Frontal cortex (tissue), 4 donors: Measurements from ENCODE around the gene TAF1B. TPM values are rescaled to one million over a fixed set of nuclear protein-coding genes. Genes with fewer than 3 reads are reported as not detected.

Experiments used
- DNase-seq, 2 donors: peaks; one replicate each; pipeline ENCODE4 v3.0.0; 2012; ENCODE audit warnings: low spot score in 2 of 2
- FAIRE-seq: peaks from 2 replicates; lab custom pipeline; 2012; peaks lifted over from hg19 to GRCh38; lab: Jason Lieb, UNC
- total RNA-seq: library from RNA; depleted of rRNA; stranded (reverse); fragments of >200 nt; gene quantifications from one replicate; pipeline ENCODE4 v1.2.3, GENCODE V29; 2014
- donor health status: control.
- donor health status: control.
- donor health status: control.

The TAF1B gene
- total RNA-seq: 43.2 TPM

DNA sequence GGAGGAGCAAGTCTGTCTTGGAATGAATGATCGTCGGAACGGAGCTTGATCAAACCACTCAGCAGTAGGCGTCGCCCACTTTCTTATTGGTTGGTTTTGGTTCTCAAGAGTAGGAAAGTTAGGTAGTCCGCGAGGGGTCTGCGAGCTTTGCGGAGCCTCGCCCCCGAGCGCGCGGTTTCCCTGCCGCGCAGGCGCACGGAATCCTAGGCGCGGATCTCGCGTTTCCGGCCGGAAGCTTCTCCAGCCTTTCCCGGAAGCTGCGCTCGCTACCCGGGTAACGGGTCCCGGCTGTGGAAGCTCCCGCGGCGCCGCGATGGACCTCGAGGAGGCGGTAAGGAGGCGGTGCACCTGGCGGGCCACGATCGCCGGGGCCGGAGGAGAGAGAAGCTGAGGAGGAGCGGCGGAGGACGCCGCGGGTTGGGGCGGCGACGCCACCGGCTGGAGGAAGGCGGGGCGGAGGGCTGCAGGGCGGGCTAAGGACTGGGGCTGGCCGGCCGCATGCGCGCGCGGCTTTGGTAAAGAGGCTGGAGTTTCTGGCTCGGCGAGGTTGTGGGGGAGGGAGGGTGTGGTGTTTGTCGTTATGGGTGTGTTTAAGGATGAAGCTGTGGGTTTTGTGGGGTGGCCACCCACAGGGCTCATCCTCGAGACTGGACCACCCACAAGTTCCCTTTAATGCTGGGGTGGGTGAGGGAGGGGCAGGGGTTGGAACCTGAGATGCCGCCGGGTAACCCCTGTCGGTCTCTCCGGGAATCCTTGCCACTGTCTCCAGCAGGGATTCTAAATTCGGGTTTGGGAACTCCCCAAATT is at the start of gene TAF1B:
TAF1B (plus strand) TSS at position 246 of the 807 bp plus-strand sequence; CDS start at position 314, 68 bp downstream.
- FAIRE-seq: no peak
- DNase-seq: peak; percentile 79 to 90

DNA sequence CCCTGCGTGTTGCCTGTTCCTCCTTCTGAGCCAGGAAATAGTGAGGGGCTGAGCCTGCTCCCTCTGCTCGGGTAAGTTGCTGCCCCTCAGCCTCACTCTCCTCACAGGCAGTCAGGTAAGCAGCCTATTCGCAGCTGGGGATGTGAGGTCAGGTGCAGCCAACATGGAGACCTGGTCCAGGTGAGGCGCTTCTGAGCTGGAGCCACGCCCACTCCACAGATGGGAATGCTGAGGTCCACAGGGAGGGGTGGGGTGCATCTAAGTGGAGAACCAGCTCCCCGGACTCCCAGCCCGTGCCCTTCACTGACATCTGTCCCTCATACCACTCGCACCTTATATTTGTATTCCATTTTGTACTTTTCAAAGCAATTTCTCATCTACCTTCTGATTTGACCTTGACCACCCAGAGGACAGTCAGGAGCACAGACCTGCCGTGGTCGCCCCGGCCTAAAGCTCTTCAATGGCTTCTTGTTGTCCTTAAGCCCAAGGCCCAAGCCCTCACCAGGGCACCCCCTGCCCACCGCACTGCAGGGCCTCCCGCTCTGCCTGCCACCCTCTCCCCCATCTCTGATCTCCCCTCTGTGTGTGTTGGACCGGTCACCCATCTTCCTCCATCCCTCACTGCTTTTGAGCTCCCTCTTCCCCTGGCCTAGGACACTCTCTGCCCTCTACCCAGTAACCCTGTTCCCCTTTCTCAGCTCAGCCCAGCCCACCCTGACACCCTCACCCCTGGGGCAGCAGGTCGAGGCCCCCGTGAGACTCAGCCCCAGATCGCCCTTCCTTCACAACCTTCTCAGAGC is 49.2 kb upstream of the TAF1B start:
- no peak for FAIRE-seq
- DNase-seq: no peak

DNA sequence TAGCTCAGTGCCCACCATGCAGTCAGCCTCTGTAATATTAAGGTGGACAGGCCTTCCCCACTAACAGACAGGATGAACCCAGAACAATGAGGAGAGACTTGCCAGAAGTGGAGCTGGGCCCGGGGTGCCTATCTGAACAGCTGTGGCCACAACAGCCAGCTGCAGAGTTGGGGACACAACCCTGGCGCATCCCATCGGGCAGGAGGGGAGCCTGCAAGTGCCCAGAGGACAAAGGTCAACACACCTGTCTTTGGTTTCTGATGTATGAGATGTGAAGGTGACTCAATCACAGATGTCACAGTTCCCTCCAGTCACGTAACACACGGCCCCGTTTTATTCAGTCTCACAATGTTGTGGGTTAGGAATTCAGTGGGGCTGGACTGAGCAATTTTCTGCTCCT is 48.2 kb upstream of the TAF1B start:
- FAIRE-seq: no peak
- DNase-seq: no peak

DNA sequence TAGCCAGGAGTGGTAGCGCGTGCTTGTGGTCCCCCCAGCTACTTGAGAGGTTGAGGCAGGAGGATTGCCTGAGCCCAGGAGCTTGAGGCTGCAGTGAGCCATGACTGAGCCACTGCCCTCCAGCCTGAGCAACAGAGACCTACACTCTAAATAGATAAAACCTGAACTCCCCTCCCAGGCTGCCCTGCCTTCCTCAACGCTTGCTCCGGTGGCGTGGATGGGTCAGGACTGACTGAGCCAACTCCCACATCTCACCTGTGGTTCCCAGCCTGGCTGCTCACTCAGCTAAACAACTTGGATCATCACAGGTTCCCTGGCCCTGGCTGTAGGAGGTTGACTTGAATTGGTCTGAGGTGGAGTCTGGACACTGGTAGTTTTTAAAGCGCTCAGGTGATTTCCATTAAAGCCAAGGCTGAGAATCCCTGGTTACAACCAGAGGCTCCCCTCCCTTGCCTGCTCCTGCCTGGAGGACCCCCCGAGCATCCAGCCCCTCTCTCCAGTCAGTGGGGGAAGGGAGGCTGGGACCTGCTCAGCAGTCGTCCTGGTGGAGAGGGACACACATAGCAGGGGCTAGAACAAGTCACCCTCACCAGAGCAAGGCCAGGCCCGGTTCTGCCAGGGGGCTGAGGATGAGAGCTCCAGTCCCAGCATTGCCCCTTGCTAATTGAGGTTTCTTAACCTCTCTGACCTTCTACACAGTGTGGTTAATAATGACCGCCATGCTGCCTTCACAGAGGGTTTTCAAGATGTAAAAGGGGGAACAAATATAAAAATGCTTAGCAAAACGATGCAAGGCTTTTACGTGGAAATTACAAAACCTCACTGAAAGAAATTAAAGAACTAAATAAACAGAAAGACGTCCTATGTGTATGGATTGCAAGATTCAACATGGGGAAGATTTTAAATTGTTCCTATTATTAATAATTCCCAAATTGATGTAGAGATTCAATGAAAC is 46.9 kb upstream of the TAF1B start:
- DNase-seq: no peak

DNA sequence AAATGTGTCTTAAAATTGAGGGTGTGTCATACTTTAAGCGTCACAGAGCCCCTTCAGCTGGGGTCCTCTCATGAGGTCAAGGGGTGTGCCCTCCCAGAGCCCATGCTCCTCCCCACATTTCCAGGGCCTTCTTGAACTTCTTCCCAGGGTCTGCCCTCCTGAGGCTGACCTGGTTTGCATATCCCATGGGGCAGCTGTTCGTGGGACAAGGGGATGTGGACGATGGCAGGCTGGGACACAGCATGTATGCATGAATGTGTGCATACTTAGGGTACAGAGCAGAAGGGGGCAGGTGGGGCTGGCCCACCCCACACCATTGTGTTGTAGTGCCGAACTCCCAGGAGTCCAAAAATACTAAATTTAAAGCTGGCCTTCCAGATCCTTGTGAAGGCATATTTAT is 46.2 kb upstream of the TAF1B start:
- no peak for FAIRE-seq
- DNase-seq: no peak

More for the DNA sequence above, 46.9 kb upstream of the TAF1B start:
- no peak for FAIRE-seq

DNA sequence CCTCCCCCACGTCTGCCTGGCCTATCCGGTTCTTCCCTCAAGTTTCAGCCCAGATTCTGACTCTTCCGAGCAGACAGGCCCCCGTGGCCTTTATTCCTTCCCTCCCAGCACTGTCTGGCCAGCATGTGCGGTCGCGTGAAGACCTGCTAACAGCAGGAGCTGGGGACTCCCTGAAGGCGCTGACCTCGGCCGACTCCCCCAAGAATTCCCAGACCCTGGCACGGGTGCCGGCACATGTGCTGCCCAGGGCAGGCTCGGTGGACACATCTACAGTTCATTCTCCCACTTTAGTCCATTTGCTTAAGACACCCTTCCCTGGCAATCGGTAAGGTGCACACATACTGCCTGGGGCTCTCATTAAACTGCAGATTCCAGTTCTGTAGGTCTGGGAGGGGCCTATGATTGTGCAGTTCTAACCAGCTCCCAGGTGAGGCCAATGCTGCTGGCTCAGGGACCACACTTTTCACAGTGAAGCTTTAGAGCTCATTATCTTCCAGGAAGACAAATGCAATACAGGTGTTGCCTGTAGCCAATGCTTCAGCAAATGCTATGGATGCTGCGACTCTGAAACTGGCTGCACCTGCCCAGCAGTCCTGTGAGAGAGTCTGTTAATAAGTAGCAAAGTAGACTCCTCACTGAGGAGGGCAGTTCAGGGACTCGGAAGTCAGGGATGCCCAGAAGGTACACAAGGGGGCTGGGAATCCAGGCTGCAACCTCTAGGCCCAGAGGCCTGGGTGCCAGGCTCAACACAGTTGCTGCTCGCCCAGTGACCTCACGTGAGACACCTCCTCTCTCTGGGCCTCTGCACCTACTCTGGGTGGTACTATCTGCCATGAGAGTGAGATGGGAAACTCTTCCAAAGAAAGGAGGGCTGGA is 45.4 kb upstream of the TAF1B start:
- DNase-seq (no peak), FAIRE-seq (no peak)

DNA sequence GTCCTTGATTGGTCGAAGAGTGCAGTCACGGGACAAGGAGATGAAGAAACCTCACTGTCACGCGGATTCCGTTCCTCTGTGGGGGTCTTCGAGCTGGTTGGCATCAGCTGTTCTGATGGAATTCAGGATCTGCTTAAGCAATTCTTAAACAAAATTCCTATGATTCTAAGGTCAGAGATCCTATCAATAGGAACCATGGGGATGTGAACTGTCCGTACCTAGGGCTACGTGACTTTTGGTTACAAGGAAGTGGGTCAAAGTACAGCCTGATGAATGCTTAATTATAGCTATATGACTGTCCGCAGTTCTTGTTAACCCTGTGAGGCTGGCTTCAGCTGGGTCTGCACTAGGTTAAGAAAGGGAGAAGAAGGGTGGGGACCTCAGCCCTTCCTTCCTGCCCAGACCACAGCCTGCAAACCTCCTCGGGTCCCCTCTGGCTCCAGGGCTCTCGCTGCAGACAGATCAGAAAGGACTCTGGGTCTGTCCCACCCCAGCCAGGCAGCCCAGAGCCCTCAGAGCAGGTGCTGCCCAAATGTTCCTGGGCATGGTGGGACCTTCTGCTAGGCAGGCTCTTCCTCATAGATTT is 44.2 kb upstream of the TAF1B start:
- FAIRE-seq (no peak), DNase-seq (no peak)

DNA sequence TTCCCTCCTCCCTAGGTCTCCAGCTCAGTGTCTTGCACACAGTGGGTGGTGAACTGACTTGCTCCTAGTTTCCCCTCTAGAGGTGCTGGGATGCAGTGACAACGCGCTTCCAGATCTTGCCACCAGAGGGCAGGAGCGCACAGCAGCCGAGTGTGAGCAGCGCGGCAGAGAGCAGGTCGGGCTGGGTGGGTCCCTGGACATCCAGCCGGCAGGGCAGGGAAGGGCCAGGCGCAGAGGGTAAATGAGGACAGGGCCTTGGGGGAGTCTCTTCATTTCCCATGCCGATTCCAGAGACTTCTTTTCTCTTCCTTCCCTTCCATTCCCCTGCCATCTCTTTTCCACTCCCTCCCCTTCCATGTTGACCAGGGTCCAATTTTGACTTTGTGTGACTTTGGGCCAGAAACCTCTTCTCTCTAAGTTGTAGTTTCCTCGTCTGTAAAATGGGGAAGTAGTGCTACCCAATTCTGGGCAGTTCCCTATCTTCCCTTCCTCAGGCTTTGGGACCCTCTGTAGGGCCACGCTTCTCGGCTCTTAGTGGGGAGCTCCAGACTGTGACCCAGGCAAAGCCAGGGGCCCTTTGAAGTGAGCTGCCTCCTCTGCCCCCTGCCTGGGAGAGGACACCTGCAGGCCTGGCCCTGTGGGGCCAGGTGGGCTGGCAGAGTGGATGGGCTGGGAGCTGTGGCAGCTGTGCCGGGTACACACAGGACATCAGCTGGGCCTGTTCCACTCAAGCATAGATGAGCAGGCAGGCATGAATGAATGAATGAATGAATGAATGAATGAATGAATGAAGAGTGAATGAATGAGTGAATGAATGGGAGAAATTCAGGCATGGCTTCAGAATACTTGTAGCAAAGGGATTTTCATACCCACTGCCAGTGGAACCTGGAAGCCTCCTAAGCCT is 43.3 kb upstream of the TAF1B start:
- no peak for FAIRE-seq
- DNase-seq: peak; percentile 52 to 85

DNA sequence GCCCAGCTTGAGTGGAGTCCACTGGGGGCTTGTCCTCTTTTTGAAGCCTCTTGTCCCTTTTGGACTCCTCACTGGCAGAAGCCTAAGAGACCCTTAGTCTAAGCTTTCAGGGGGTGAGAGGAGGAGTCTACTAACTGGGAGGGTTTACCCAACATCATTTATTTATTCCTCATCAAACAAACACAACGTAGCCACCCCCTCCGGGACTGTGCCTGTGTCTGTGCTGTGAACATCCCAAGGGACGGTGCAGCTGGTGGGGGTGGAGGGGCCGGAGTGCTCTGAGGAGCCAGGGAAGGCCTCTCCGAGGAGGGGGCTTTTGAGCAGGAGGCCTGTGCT is 42.7 kb upstream of the TAF1B start:
- FAIRE-seq (no peak), DNase-seq (no peak)

DNA sequence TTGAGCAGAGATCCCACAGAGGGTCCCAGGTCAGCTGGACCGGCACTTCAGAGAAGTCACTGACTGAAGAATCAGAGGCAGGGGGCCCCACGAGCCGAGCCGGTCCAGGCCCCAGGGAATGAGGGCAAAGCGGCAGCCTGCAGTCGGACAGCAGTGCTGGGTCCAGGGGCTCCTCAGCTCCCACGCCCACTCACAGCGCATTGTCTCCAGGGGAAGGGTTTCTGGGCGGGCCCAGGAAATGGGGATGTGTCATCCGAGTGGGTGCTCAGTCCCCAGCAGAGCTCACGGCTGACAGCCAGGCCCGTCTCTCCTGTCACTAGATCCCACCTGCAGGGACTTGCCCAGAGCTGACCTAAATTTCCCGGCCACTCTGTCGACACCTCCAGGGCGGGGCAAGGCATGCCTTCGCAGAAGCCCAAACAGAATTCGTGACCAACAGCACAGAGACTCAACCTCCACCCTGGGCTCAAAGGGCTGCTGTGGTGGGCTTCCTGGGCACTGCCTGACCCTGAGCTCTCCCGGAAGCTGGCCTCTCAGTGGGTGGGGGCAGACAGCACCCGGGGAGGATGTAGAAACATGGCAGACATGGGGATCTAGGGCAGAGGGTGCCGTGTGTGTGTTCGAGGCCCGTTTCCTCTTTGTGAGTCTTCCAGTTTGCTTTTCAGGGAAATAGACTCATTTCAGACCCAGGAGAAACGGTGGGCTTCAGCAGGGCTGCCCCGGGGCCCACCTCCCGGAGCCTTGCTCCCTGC is 42.1 kb upstream of the TAF1B start:
- no peak for FAIRE-seq
- DNase-seq: no peak

DNA sequence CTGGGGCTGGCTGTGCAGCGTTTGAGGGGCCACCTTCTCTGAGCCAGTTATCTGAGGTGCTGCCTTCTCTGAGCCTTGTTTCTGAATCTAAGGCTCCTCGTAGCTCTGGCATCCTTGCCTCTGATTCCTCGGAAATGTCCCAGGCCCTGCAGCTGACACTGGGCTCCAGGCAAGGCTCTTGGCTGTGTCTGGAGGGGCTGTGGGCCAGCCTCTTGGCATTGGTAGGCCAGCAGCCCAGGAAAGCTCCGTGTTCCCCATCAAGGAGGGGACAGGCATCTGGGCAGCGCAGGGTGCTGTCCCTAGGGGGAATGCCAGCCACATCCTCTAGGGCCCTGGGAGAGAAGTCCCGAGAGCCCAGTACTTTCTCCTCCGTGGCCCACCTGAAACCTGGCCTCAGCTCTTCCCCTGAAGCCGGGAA is 40.7 kb upstream of the TAF1B start:
- DNase-seq (no peak), FAIRE-seq (no peak)

DNA sequence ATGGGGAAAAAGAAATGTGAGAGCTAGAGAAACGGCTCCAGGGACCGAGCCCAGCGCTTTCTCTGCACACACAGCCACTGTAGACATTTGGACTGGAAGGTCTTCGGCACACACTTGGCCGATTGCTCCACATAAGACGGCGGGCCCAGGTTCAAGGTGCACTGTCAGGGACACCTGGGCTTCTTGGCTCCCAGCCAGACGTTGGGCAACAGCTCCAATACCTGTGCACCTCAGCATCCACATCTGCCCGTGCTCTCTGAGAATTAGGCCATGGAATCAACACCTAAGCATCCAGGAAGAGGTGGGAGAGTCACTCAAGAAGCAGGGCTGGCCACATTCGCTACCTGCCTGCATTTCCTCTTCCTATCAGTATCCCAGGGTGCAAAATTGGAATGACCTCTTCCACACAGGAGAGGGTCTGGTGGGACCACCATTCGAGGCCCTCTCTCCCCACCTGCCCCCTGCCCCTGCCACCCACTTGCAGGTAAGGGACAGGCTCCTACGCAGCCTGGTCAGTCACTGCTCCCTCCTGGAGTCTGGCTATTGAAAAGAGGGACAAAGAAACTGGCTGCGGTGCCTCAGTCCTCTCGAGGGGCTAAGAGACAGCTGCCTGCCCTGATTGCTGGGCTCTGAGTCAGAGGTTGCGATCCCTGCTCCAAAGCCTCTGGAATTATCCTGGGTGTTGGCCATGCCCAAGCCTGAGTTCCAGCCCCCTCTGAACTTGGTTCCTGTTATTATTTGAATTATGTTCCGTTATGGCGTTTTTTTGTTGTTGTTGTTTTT is 40.1 kb upstream of the TAF1B start:
- FAIRE-seq (no peak), DNase-seq (no peak)

DNA sequence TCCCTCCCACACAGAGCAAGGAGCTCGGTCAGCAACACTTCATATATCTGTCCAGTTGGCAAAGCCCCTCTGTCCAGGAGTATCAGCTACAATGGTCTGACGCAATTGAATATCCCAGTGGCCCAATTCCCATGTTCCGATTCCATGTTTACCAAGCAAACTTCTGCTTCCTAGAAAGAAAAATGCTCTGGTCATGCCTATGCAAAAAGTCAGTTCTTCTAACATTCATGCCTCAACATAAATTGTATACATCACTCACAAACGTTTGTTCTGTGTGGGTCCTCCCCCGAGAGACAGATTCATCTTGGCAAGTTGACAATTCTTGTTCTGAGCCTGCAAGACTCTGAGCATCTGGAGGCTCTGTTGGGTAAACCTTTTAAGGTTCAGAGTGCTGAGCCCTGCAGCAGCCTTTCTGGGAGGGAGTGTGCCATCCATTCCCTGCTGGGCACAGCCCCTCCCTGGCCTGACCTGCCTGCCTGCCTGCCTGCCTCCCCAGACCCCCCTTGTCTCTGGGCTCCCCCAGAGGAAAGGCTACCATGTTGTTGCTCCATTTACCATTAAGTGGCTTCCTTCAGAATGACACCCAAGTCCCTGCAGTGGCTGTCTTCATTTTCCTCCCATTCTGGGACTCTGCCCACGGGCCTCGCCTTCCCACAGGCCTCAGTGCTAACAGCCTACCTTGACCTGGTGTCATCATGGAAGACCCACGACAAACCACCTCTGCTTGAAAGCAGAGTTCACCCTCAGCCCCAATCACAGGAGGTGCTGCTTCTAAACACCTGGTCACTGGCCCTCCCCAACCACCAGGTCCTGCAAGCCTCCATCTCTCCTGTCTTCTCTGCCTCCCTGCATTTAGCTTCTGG is 37.6 kb upstream of the TAF1B start:
- DNase-seq: no peak

DNA sequence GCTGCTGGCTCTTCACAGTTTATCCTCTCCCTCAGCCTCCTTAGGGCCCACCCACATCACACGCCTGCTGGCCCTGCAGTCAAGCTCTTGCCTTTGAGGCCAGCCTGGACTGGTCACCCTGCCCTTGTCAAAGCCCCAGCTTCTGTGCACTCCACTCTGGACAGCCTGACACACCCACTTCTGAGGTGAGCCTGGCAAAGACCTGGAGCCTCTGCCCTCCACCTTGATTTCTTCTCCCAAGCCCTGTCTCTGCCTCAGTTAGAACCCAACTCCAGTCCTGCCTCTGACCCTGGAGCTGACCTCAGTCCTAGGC is 37.0 kb upstream of the TAF1B start:
- no peak for FAIRE-seq
- DNase-seq: no peak

More for the DNA sequence above, 37.6 kb upstream of the TAF1B start:
- FAIRE-seq: no peak

DNA sequence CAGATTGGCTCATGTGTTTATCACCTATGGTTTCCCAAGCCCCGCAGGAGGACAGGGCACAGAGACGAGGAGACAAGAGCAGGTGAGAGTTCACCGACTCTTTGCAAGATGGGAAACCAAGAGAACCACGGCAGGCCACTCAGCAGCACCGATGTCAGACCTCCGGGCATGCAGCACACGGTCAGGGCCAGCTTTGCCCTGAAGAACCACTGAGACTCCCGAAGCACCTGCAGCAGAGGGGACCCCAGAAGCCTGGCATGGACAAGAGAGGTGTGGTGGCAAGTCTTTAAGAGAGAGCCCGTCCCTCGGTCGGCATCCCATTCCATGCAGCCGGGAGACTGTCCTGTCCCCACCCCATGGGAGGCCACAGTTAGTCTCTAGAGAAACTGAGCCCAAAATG is 36.6 kb upstream of the TAF1B start:
- DNase-seq: no peak

DNA sequence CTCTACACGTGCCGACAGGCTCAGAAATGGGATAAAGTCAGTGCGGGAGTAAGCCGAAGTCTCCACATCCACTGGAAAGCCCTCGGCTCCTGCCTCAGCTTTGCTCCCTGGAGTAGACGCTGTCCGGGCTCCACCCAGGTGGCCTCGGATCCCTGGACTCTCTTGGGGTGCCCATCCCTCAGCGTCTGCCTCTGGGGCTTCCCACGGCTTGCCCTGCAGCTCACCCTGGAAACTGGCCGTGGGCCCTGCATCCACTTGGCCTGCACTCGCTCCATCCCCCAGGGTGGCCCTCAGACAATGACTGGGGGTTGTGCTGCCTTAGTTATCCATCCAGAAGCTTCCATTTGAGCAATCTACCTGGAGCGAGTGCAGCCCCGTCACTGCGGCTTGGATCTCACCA is 36.2 kb upstream of the TAF1B start:
- DNase-seq (no peak), FAIRE-seq (no peak)

More for the DNA sequence above, 36.6 kb upstream of the TAF1B start:
- no peak for FAIRE-seq
